Neural progenitor cell (in vitro differentiated cells): ENCODE measurements around the gene HK2. TPM values are rescaled to one million over a fixed set of nuclear protein-coding genes. Genes with fewer than 3 reads are reported as not detected.
"Not testable (repeated sequence)": the region's sequence is repeated elsewhere in the genome, so short reads cannot be mapped to it uniquely, and the experiment has no call there.

Source experiments
- DNase-seq: peaks from one replicate; pipeline ENCODE4 v3.0.0-alpha.2; 2016; ENCODE audit warnings: low spot score
- H2AFZ ChIP-seq: fragments of 200-600 bp; sonication (generic); replicated peaks from 2 replicates; pipeline ENCODE4 v1.6.1; 2016; ENCODE audit warnings: antibody characterized with exemption
- H3F3A ChIP-seq: fragments of 200-600 bp; sonication (generic); 2 replicates; pipeline ENCODE4 v1.6.1; 2016; ENCODE audit warnings: antibody characterized with exemption, low read depth
- H3K27ac ChIP-seq: fragments of 200-600 bp; sonication (generic); 2 replicates; pipeline ENCODE4 v1.5.1; 2016; ENCODE audit warnings: mild to moderate bottlenecking
- H3K27me3 ChIP-seq: fragments of 200-600 bp; sonication (generic); 2 replicates; pipeline ENCODE4 v1.6.1; 2016; ENCODE audit warnings: mild to moderate bottlenecking, moderate library complexity
- H3K36me3 ChIP-seq: fragments of 200-600 bp; sonication (generic); 2 replicates; pipeline ENCODE4 v1.5.1; 2016
- H3K4me1 ChIP-seq: fragments of 200-600 bp; sonication (generic); 2 replicates; pipeline ENCODE4 v1.6.1; 2016; ENCODE audit warnings: mixed run types
- H3K4me2 ChIP-seq: fragments of 200-600 bp; sonication (generic); 2 replicates; pipeline ENCODE4 v1.6.1; 2016
- H3K4me3 ChIP-seq: fragments of 200-600 bp; sonication (generic); 2 replicates; pipeline ENCODE4 v1.5.1; 2016
- H3K79me2 ChIP-seq: fragments of 200-600 bp; sonication (generic); 2 replicates; pipeline ENCODE4 v1.6.1; 2016; ENCODE audit warnings: low read depth
- H3K9ac ChIP-seq: fragments of 200-600 bp; sonication (generic); 2 replicates; pipeline ENCODE4 v1.6.1; 2016
- H3K9me3 ChIP-seq: fragments of 200-600 bp; sonication (generic); 2 replicates; pipeline ENCODE4 v1.5.1; 2016; ENCODE audit warnings: low read depth
- H4K20me1 ChIP-seq: fragments of 200-600 bp; sonication (generic); 2 replicates; pipeline ENCODE4 v1.6.1; 2016; ENCODE audit warnings: low read depth
- H3K27ac Mint-ChIP-seq: 3 replicates; pipeline ENCODE4 v1.8.0; 2021; ENCODE audit warnings: mixed read lengths
- H3K27me3 Mint-ChIP-seq: 2 replicates; pipeline ENCODE4 v1.8.0; 2022; ENCODE audit warnings: low read depth, mild to moderate bottlenecking, inconsistent platforms, moderate library complexity, mixed read lengths; ENCODE audit not compliant: insufficient read depth
- H3K36me3 Mint-ChIP-seq: 3 replicates; pipeline ENCODE4 v1.8.0; 2021; ENCODE audit warnings: mixed read lengths
- H3K4me1 Mint-ChIP-seq: 3 replicates; pipeline ENCODE4 v1.8.0; 2021; ENCODE audit warnings: mixed read lengths
- H3K4me3 Mint-ChIP-seq: 3 replicates; pipeline ENCODE4 v1.8.0; 2021; ENCODE audit warnings: mild to moderate bottlenecking, moderate library complexity, mixed read lengths
- H3K9me3 Mint-ChIP-seq: 3 replicates; pipeline ENCODE4 v1.8.0; 2020; ENCODE audit warnings: mixed read lengths
- EZH2 ChIP-seq: fragments of 200-600 bp; sonication (generic); IDR thresholded peaks from 2 replicates; pipeline ENCODE4 v1.6.1; 2017; ENCODE audit warnings: antibody characterized with exemption, mild to moderate bottlenecking, moderate library complexity
- EZH2phosphoT487 ChIP-seq: fragments of 200-600 bp; sonication (generic); IDR thresholded peaks from 2 replicates; pipeline ENCODE4 v1.6.1; 2017; ENCODE audit warnings: antibody characterized with exemption
- total RNA-seq: library from RNA; depleted of rRNA; stranded (reverse); fragments of >200 nt; gene quantifications from 2 replicates; pipeline ENCODE4 v1.2.3, GENCODE V29; 2015; ENCODE audit warnings: low replicate concordance
- TF ChIP-seq, protein P1 (sequence below): fragments of 200-600 bp; sonication (generic); IDR thresholded peaks from 2 replicates; pipeline ENCODE4 v1.5.1; 2017; ENCODE audit warnings: antibody characterized with exemption, mild to moderate bottlenecking

Gene HK2
- total RNA-seq, 1 donor from 2014 or later, result 61.8 TPM

DNA sequence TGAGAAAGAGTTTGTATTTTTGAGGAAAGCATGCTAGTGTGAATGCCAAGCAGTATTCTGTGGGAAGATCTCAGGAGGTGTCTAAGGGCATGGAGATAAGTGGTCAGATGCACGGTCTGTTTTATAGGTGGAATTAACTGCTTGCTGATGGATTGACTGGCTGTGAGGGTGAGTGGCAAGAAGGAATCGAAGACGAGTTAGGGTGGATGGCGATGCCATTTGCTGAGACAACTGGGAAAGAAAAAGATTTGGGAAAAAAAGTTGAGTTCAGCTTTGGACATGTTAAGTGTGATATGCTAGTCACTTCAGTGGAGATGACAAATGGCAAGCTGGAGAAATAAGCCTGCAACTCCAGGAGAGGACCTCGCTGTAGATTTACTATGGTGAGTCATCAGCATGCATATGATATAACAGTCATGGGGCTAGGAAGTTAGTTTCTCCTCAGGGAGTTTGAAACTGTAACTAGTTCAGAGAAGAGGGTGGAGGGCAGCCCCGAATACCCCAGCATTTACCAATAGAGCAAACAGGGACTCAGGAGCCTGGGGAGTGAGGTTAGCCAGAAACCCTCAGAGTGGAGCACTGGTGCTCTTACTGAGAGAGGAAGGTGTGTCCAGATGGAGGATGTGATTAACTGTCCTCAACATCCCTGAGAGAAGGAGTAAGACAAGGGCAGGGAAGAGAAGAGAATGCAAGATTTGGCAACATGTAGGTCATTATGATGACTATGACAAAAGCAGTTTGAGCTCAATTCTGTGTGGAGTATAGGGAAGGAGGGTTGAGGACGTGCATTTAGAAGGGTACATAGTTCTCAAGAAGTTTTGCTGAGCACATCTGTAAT is 2.0 kb upstream of the HK2 start:
- Histone ChIP-seq H3K9me3 (no peaks in the 10 kb centered on the region), H3K4me1 (peaks cover 8% of the 10 kb centered on the region), H3K36me3 (no peaks in the 10 kb centered on the region), H3K27me3 (peaks cover 5% of the 10 kb centered on the region), H3K4me2 (no peak overlapping the region), H3K79me2 (peaks cover 30% of the 10 kb centered on the region), H3K27ac (no peak overlapping the region), H3K4me3 (no peak overlapping the region), H2AFZ (no peak overlapping the region), H3F3A (peaks cover 28% of the 10 kb centered on the region), H4K20me1 (peaks cover 29% of the 10 kb centered on the region), H3K9ac (no peak overlapping the region)
- peaks cover 5% of the 10 kb centered on the region for H3K36me3 Mint-ChIP-seq
- peaks cover 4% of the 10 kb centered on the region for H3K27me3 Mint-ChIP-seq
- peaks cover 18% of the 10 kb centered on the region for H3K4me1 Mint-ChIP-seq
- H3K9me3 Mint-ChIP-seq, result no peaks in the 10 kb centered on the region
- H3K4me3 Mint-ChIP-seq, result no peak overlapping the region
- H3K27ac Mint-ChIP-seq, result no peak overlapping the region
- no peak for TF ChIP-seq EZH2phosphoT487
- TF ChIP-seq, protein P1, sequence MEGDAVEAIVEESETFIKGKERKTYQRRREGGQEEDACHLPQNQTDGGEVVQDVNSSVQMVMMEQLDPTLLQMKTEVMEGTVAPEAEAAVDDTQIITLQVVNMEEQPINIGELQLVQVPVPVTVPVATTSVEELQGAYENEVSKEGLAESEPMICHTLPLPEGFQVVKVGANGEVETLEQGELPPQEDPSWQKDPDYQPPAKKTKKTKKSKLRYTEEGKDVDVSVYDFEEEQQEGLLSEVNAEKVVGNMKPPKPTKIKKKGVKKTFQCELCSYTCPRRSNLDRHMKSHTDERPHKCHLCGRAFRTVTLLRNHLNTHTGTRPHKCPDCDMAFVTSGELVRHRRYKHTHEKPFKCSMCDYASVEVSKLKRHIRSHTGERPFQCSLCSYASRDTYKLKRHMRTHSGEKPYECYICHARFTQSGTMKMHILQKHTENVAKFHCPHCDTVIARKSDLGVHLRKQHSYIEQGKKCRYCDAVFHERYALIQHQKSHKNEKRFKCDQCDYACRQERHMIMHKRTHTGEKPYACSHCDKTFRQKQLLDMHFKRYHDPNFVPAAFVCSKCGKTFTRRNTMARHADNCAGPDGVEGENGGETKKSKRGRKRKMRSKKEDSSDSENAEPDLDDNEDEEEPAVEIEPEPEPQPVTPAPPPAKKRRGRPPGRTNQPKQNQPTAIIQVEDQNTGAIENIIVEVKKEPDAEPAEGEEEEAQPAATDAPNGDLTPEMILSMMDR, result no peak
- TF ChIP-seq EZH2, result no peak
- DNase-seq, result no peak

DNA sequence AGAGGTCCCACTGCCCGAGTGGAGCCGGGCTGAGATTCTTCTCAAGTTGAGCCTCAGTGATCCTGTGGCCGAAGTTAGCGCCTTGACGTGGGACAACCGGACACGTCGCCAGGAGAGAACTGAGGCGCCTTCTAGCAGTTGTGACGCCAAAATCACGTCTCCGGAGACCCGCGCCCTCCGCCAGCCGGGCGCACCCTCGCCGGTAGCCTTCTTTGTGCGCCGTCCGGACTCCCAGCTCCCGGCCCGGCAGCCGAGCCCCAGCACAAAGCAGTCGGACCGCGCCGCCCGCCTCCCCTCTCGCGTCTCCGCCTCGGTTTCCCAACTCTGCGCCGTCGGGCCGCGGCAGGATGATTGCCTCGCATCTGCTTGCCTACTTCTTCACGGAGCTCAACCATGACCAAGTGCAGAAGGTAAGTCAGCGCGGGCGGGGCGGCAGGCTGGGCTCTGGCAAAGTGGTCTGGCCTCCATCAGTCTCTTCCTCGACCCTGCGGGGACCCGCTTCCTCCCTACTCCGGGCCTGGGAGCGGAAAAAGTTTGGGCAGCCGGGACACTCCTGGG is 386 bp downstream of the HK2 start:
- Histone ChIP-seq H3K4me1 (peaks cover 13% of the 10 kb centered on the region), H3F3A (peaks cover 34% of the 10 kb centered on the region), H3K4me3 (peak overlapping the region; percentile 95), H3K4me2 (peak overlapping the region; percentile 91), H3K79me2 (peaks cover 54% of the 10 kb centered on the region), H3K9ac (peak overlapping the region; percentile 61), H4K20me1 (peaks cover 52% of the 10 kb centered on the region)
- H3K27ac ChIP-seq, H3K36me3 ChIP-seq, H3K27ac Mint-ChIP-seq, H3K27me3 ChIP-seq, H3K9me3 ChIP-seq, H3K27me3 Mint-ChIP-seq, H3K9me3 Mint-ChIP-seq, H2AFZ ChIP-seq: not testable (repeated sequence)
- DNase-seq, result peak; percentile 54
- Mint-ChIP-seq H3K4me3 (peak overlapping the region; percentile 100), H3K36me3 (peaks cover 19% of the 10 kb centered on the region), H3K4me1 (peaks cover 34% of the 10 kb centered on the region)

DNA sequence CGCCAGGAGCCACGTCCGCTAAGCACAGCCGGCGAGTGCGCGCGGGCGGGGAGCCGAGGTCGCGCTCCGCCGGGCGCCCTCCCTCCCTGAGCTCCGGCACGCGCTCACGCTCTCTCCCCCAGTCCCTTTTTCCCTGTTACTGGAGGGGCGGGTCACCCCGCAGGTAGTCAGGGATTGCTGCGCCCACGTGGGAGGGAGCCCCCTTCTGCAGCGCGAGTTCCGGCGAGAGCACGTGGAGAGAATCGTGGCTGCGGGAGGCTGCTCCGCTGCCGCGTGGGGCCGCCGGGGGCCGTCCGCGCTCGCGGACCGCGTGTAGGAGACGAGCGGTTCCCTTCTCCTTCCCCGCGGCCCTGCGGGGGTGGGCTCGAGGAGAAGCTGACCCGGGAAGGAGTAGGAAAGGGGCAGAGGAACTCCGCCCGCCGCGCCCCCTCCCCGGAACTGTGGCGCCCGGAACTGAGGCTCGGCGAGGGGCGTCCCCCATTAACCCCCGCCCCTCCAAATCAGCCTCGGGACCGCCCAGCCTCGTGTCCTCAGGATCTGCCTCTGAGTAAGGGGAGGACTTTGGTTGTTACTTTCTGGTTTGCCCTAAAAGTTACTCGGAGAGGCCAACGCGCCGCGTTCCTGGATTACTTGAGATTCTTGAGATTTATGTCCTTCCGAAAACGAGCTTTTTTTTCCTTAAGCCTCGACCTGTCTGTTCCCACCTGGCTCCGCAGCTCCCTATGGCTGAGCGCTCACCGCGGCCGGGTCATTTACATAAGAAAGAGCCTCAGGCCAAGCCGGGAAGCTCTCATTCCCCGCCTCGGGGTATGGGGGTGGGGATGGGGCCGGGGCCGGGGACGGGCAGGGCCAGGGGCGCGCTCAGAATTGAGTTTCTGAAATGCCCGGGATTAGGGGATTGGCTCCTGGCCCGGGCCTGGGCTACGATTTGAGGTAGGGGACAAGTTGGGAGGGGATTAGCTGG is 1.1 kb downstream of the HK2 start:
- peak overlapping the region; percentile 61 for H3K9ac ChIP-seq
- peak overlapping the region; percentile 95 for H3K4me3 ChIP-seq
- no peaks in the 10 kb centered on the region for H3K9me3 ChIP-seq
- TF ChIP-seq EZH2phosphoT487 (no peak), EZH2 (no peak)
- TF ChIP-seq, protein P1, result no peak
- Mint-ChIP-seq H3K9me3 (peaks cover 4% of the 10 kb centered on the region), H3K4me3 (peak overlapping the region; percentile 100), H3K36me3 (peaks cover 21% of the 10 kb centered on the region), H3K27me3 (peaks cover 6% of the 10 kb centered on the region), H3K4me1 (peaks cover 36% of the 10 kb centered on the region), H3K27ac (peak overlapping the region; percentile 72)
- H3F3A ChIP-seq, result peaks cover 34% of the 10 kb centered on the region
- peaks cover 13% of the 10 kb centered on the region for H3K4me1 ChIP-seq
- H3K27ac ChIP-seq, result peak overlapping the region; percentile 36
- peaks cover 62% of the 10 kb centered on the region for H3K79me2 ChIP-seq
- peaks cover 58% of the 10 kb centered on the region for H4K20me1 ChIP-seq
- H2AFZ ChIP-seq, result peak overlapping the region; percentile 65
- H3K4me2 ChIP-seq, result peak overlapping the region; percentile 91
- peak; percentile 95 for DNase-seq
- H3K27me3 ChIP-seq, result peaks cover 5% of the 10 kb centered on the region
- H3K36me3 ChIP-seq, result no peaks in the 10 kb centered on the region
